Tibial nerve (tissue), 4 donors: Measurements from ENCODE around the gene TGM6.

Source experiments
- EP300 ChIP-seq, 2 donors: sonication (generic); formaldehyde crosslinking; IDR thresholded peaks; one replicate each; pipeline ENCODE4 v1.6.1; 2017; ENCODE audit warnings: antibody characterized with exemption in 2 of 2, mild to moderate bottlenecking in 1 of 2
- TF ChIP-seq, protein P1 (sequence below), 5 experiments: fragments of 200-600 bp in 3 of 5; fragments of 450-650 bp in 2 of 5; sonication (generic) in 3 of 5; IDR thresholded peaks; one replicate each; pipeline ENCODE4 v1.5.1; 2016 to 2019; ENCODE audit warnings: antibody characterized with exemption in 5 of 5, mild to moderate bottlenecking in 3 of 5, moderate library complexity in 2 of 5

- TF ChIP-seq, protein P1, sequence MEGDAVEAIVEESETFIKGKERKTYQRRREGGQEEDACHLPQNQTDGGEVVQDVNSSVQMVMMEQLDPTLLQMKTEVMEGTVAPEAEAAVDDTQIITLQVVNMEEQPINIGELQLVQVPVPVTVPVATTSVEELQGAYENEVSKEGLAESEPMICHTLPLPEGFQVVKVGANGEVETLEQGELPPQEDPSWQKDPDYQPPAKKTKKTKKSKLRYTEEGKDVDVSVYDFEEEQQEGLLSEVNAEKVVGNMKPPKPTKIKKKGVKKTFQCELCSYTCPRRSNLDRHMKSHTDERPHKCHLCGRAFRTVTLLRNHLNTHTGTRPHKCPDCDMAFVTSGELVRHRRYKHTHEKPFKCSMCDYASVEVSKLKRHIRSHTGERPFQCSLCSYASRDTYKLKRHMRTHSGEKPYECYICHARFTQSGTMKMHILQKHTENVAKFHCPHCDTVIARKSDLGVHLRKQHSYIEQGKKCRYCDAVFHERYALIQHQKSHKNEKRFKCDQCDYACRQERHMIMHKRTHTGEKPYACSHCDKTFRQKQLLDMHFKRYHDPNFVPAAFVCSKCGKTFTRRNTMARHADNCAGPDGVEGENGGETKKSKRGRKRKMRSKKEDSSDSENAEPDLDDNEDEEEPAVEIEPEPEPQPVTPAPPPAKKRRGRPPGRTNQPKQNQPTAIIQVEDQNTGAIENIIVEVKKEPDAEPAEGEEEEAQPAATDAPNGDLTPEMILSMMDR (IDR thresholded peaks at IDR 0.05): no peak
- no peak for TF ChIP-seq EP300 (IDR thresholded peaks at IDR 0.05)
These were observed 48.4 kb downstream of the TGM6 start for GRCh38 chr20:2429051-2429450.
